ENCODE data around the gene AMBRA1.
"Not testable (repeated sequence)": the region's sequence is repeated elsewhere in the genome, so short reads cannot be mapped to it uniquely, and the experiment has no call there.

The AMBRA1 gene

DNA sequence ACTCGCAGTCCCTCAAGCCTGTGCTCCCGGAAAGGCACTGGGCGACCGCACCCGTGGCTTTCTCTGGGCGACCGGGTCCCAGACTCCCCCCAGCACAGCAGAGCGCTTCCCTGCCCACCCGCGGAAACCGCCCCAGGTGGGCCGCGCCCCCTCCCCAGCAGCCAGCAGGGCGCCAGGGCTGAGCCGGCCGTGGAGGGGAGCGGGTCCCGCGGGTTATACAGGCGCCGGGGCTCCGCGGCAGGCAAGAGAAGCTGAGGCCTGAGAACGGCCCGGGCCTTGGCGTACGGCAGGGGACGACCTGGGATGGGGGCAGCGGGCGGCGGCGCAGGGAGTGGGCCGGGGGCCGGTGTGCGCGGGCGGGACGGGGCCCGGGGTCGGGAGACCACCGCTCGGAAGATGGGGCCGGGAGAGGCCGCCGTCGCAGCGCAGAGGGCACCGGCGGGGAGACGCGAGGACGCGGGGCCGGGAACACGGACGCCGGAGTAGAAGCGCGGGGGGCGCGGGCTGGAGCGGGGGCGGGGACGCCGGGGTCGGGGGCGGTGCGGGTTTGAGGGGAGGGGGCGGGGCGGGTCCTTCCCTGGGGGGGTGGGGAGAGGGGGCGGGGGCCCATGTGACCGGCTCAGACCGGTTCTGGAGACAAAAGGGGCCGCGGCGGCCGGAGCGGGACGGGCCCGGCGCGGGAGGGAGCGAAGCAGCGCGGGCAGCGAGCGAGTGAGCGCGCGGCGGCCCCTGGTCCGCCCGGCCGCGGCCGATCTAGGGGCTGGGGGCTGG lies 212.6 kb downstream of the AMBRA1 start, which contains the start of gene MDK:
MDK (plus strand) TSS at position 622 of the 771 bp plus-strand sequence. CDS start 389 bp downstream, outside the sequence.
- Histone ChIP-seq H3K9me3 (ENCODE audit: control insufficient read depth, low read length) (no peaks in the 10 kb centered on the region), H3K36me3 (ENCODE audit: control insufficient read depth, insufficient read depth, low read length) (no peaks in the 10 kb centered on the region), H3K4me1 (ENCODE audit: control insufficient read depth, insufficient read depth, low read length) (peaks cover 35% of the 10 kb centered on the region), H3K27me3 (ENCODE audit: control insufficient read depth, insufficient read depth, low read length) (peaks cover 16% of the 10 kb centered on the region), H3K4me3 (ENCODE audit: low read length) (peak within 1 kb of the TSS; percentile 63), H3K9ac (ENCODE audit: low read length) (peak within 1 kb of the TSS; percentile 91)

DNA sequence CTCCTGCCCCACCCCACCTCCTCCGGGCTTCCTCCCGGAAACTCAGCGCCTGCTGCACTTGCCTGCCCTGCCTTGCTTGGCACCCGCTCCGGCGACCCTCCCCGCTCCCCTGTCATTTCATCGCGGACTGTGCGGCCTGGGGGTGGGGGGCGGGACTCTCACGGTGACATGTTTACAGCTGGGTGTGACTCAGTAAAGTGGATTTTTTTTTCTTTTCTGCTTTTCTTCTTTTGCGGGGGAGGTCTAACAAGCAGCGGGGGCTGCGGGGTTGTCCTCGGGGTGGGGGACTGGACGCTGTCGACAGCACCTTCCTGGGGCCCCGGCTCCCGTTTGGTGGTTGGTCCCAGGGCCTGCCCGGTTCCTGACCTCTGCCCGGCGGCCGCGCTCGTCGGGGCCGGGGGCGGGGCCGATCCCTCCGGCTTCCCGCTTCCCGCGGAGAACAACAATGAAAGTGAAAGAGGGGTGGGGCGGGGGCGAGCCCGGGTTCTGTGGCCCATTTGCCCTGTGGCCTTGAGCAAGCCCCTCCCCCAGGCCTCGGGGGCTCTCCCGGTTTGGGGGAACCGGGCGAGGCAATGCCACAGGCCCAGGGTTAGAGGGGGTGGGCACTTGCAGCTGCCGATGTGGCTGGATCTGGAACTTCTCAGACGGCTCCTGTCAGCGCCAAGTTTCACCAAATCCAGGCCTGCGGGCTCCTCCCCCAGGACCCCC lies 213.3 kb downstream of the AMBRA1 start:
- Histone ChIP-seq H3K9me3 (ENCODE audit: control insufficient read depth, low read length) (no peaks in the 10 kb centered on the region), H3K4me1 (ENCODE audit: control insufficient read depth, insufficient read depth, low read length) (peaks cover 35% of the 10 kb centered on the region), H3K36me3 (ENCODE audit: control insufficient read depth, insufficient read depth, low read length) (no peaks in the 10 kb centered on the region), H3K4me3 (ENCODE audit: low read length) (peak overlapping the region; percentile 63), H3K9ac (ENCODE audit: low read length) (peak overlapping the region; percentile 91), H3K27me3 (ENCODE audit: control insufficient read depth, insufficient read depth, low read length) (peaks cover 16% of the 10 kb centered on the region)

DNA sequence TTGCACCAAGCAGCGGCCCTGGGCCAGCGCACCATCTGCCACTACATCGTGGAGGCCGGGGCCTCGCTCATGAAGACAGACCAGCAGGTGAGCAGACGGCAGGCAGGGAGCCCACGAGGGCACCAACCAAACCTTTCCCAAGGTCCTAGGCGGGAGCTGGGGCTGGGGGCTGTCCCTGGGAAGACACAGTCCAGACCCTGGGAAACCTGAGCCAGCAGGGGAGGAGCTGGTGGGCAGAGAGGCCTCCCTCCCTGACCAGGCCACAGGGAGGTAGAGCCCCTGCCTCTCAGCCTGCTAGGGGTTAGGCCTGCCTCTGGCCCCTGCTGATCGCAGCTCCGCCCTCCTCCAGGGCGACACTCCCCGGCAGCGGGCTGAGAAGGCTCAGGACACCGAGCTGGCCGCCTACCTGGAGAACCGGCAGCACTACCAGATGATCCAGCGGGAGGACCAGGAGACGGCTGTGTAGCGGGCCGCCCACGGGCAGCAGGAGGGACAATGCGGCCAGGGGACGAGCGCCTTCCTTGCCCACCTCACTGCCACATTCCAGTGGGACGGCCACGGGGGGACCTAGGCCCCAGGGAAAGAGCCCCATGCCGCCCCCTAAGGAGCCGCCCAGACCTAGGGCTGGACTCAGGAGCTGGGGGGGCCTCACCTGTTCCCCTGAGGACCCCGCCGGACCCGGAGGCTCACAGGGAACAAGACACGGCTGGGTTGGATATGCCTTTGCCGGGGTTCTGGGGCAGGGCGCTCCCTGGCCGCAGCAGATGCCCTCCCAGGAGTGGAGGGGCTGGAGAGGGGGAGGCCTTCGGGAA lies 214.1 kb downstream of the AMBRA1 start:
- H3K36me3 ChIP-seq (ENCODE audit: control insufficient read depth, insufficient read depth, low read length); H3K9ac ChIP-seq (ENCODE audit: low read length); H3K9me3 ChIP-seq (ENCODE audit: control insufficient read depth, low read length); H3K4me3 ChIP-seq (ENCODE audit: low read length): not testable (repeated sequence)
- peaks cover 27% of the 10 kb centered on the region for H3K4me1 ChIP-seq (ENCODE audit: control insufficient read depth, insufficient read depth, low read length)
- H3K27me3 ChIP-seq (ENCODE audit: control insufficient read depth, insufficient read depth, low read length) = peaks cover 16% of the 10 kb centered on the region

DNA sequence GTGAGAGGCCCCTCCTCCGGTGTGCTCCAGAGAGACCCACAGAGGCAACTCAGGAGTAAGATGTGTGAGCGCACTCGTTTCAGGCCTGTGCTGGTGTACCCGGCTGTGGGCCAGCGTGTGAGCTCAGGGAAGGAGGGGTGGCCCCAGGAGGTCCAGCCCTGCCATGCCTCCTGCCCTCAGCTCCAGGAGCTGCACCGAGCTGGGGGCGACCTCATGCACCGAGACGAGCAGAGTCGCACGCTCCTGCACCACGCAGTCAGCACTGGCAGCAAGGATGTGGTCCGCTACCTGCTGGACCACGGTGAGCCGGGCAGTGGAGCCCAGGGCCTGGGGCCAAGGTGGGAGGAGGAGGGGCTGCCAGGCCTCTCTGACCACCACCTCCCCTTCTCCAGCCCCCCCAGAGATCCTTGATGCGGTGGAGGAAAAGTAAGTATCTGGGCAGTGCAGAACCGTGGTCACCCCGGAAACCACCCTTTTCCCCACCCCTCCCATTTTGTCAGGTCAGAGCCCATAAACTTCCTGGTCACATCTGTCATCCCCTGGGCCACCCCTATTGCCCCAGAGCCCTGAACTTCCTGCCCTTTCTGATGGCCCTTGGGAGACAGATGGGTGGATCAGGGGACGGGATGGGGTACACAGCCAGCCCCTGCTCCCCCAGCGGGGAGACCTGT lies 214.9 kb downstream of the AMBRA1 start:
- no peaks in the 10 kb centered on the region for H3K36me3 ChIP-seq (ENCODE audit: control insufficient read depth, insufficient read depth, low read length)
- H3K4me1 ChIP-seq (ENCODE audit: control insufficient read depth, insufficient read depth, low read length) = peaks cover 22% of the 10 kb centered on the region
- no peak overlapping the region for H3K4me3 ChIP-seq (ENCODE audit: low read length)
- H3K9ac ChIP-seq (ENCODE audit: low read length) = no peak overlapping the region
- no peaks in the 10 kb centered on the region for H3K9me3 ChIP-seq (ENCODE audit: control insufficient read depth, low read length)
- peaks cover 16% of the 10 kb centered on the region for H3K27me3 ChIP-seq (ENCODE audit: control insufficient read depth, insufficient read depth, low read length)

DNA sequence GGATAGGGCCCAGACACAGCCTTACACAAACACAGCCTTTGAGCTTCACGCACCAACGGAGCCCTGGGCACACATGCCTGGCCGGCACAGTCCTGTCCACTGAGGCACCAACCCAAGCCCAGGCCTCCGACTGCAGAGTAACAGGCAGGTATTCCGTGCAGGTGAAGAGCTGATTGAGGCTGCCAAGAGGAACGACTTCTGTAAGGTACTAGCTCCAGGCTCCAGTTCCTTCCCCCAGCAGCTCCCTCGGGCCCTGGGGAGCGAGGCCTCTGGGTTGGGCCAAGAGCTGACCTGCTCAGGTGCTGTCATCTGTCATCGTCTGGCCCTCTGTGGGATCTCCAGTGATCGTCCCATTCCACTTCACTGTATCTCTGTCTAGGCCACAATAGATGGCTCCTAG lies 215.5 kb downstream of the AMBRA1 start:
- Histone ChIP-seq H3K27me3 (ENCODE audit: control insufficient read depth, insufficient read depth, low read length) (peaks cover 16% of the 10 kb centered on the region), H3K4me1 (ENCODE audit: control insufficient read depth, insufficient read depth, low read length) (peaks cover 16% of the 10 kb centered on the region), H3K9ac (ENCODE audit: low read length) (no peak overlapping the region), H3K4me3 (ENCODE audit: low read length) (no peak overlapping the region), H3K9me3 (ENCODE audit: control insufficient read depth, low read length) (no peaks in the 10 kb centered on the region), H3K36me3 (ENCODE audit: control insufficient read depth, insufficient read depth, low read length) (no peaks in the 10 kb centered on the region)

DNA sequence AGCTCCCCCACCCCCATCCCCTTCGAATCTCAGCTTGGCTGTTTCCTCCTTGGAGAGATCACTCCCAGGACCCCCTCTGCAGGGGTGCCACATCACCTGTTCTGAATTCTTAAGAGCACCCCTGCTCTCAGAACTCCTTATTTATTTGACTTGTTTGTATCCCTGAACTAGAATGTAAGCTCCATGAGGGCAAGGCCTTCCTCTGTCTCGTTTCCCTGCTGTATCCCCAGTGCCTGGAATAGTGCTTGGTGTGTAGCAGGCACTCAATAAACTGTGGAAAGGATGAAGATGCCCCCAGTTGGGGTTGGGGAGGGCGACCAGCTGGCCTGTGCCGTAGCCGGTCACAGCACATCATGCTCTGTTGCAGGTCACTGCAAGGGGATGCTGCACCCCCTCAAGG lies 216.0 kb downstream of the AMBRA1 start:
- Histone ChIP-seq H3K4me1 (ENCODE audit: control insufficient read depth, insufficient read depth, low read length) (peaks cover 11% of the 10 kb centered on the region), H3K4me3 (ENCODE audit: low read length) (no peak overlapping the region), H3K9me3 (ENCODE audit: control insufficient read depth, low read length) (no peaks in the 10 kb centered on the region), H3K36me3 (ENCODE audit: control insufficient read depth, insufficient read depth, low read length) (no peaks in the 10 kb centered on the region), H3K9ac (ENCODE audit: low read length) (no peak overlapping the region), H3K27me3 (ENCODE audit: control insufficient read depth, insufficient read depth, low read length) (peaks cover 12% of the 10 kb centered on the region)

DNA sequence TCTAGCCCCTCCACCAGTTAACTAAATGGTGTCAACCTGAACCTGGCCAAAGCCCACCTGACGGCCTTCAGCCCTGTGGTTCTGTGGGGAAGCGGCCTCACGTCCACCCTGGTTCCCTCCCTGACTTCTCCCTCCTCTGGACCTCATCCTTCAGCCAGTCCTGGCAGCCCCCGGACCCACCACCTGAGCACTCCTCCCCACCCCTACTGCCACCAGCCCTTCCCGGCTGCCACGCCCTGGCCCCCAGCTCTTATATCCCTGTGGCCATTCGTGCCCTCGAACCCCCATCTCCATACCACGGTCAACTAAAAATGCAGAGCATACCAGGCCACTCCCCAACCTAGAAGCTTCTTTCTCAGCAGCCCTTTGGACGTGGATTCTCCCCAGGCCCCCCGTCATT lies 216.5 kb downstream of the AMBRA1 start:
- H3K36me3 ChIP-seq (ENCODE audit: control insufficient read depth, insufficient read depth, low read length) = no peaks in the 10 kb centered on the region
- peaks cover 6% of the 10 kb centered on the region for H3K4me1 ChIP-seq (ENCODE audit: control insufficient read depth, insufficient read depth, low read length)
- H3K27me3 ChIP-seq (ENCODE audit: control insufficient read depth, insufficient read depth, low read length) = peaks cover 7% of the 10 kb centered on the region
- no peaks in the 10 kb centered on the region for H3K9me3 ChIP-seq (ENCODE audit: control insufficient read depth, low read length)
- H3K9ac ChIP-seq (ENCODE audit: low read length) = no peak overlapping the region
- no peak overlapping the region for H3K4me3 ChIP-seq (ENCODE audit: low read length)

DNA sequence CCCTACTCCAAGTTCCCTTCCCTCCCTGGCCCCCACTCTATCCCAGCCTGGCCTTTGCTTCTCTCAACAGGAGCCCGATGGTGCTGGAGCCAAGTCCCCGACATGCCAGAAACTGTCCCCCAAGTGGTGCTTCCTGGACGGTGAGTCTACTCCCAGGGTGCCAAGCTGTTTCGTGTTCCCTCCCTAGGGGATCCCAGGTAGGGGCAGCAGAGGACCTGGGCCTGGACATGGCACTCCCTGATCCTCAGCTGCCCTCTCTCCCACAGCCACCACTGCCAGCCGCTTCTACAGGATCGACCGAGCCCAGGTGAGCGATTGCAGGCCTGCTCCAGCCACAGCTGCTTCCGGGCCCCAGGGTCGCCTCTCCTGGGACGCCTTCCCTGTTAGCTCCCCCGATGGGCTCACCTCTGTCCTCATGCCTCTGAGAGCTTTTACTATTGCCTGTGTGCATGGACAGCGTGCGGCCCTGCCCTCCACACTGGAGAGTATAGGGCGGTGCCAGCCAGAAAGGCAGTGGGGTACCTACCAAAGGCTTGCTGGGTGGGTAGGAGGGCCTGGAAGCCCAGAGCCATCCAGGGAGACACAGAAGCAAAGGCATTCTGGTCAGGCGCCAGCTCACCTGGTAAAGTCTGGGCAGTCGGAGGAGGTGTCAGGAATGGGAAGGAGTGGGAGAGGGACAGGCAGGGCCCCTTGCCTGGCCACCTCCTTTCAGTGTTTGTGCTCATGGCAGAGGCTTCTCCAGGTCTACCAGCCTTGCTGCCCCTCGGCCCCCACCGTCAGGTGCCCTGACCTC lies 217.4 kb downstream of the AMBRA1 start:
- Histone ChIP-seq H3K36me3 (ENCODE audit: control insufficient read depth, insufficient read depth, low read length) (no peaks in the 10 kb centered on the region), H3K4me1 (ENCODE audit: control insufficient read depth, insufficient read depth, low read length) (no peaks in the 10 kb centered on the region), H3K9ac (ENCODE audit: low read length) (no peak overlapping the region), H3K4me3 (ENCODE audit: low read length) (no peak overlapping the region), H3K9me3 (ENCODE audit: control insufficient read depth, low read length) (no peaks in the 10 kb centered on the region), H3K27me3 (ENCODE audit: control insufficient read depth, insufficient read depth, low read length) (no peaks in the 10 kb centered on the region)

DNA sequence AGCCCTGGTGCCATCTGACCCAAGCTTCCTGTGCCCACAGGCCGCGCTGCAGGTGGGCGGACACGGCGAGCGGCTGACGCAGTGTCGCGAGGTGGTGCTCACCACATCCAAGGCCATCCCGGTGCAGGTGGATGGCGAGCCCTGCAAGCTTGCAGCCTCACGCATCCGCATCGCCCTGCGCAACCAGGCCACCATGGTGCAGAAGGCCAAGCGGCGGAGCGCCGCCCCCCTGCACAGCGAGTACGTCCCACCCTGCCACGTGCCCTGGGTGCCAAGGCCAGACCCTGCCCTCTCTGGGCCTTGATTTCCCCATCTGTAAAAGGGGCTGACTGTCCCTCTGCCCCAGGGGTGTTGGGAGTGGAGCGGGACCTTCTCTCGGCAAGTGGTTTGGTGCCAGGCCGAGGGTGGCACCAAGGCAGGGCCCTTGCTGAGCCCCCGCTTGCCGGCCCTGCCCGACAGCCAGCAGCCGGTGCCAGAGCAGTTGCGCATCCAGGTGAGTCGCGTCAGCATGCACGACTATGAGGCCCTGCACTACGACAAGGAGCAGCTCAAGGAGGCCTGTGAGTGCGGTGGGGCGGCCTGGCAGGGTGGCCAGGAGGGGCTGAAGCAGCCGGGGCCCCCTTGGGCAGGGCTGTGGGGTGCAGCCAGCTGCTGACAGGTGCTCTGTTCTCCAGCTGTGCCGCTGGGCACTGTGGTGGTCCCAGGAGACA lies 218.3 kb downstream of the AMBRA1 start:
- Histone ChIP-seq H3K9me3 (ENCODE audit: control insufficient read depth, low read length) (no peaks in the 10 kb centered on the region), H3K36me3 (ENCODE audit: control insufficient read depth, insufficient read depth, low read length) (no peaks in the 10 kb centered on the region), H3K4me1 (ENCODE audit: control insufficient read depth, insufficient read depth, low read length) (no peaks in the 10 kb centered on the region), H3K27me3 (ENCODE audit: control insufficient read depth, insufficient read depth, low read length) (no peaks in the 10 kb centered on the region), H3K4me3 (ENCODE audit: low read length) (no peak overlapping the region), H3K9ac (ENCODE audit: low read length) (no peak overlapping the region)

DNA sequence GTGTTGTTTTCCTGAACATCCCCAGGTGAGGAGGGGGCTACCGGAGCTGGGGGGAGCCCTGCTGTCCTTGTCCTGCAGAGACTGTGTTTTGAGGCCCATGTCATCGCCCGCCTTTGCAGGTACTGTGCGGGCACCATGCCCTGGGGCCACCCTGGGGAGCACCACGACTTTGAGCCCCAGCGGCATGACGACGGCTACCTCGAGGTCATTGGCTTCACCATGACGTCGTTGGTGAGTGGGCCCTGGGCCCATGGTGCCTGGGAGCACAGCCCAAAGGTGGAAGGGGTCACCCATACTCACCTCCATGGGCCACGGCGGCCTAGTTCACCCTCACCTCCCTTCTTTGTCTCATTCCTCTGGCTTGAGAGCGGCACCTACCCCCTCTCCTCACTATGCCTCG lies 219.0 kb downstream of the AMBRA1 start:
- no peaks in the 10 kb centered on the region for H3K36me3 ChIP-seq (ENCODE audit: control insufficient read depth, insufficient read depth, low read length)
- H3K4me3 ChIP-seq (ENCODE audit: low read length) = no peak overlapping the region
- H3K27me3 ChIP-seq (ENCODE audit: control insufficient read depth, insufficient read depth, low read length) = no peaks in the 10 kb centered on the region

More for the DNA sequence above, 219.0 kb downstream of the AMBRA1 start:
- H3K9ac ChIP-seq (ENCODE audit: low read length) = no peak overlapping the region
- H3K9me3 ChIP-seq (ENCODE audit: control insufficient read depth, low read length) = no peaks in the 10 kb centered on the region
- H3K4me1 ChIP-seq (ENCODE audit: control insufficient read depth, insufficient read depth, low read length) = no peaks in the 10 kb centered on the region

Data from mucosa of stomach (tissue), 1 donor.